IMR-90 (cell line): ENCODE results near the gene LGALS9. TPM values are rescaled to one million over a fixed set of nuclear protein-coding genes. Genes with fewer than 3 reads are reported as not detected.

Experiments
- ATAC-seq: fragments of 200-7000 bp; cut with Tn5 transposase; 2 replicates; pipeline ENCODE4 v1.9.1; 2020; ENCODE audit warnings: low read depth, mild to moderate bottlenecking, moderate library complexity
- BruUV-seq: library from RNA; stranded (reverse); fragments of 400-500 nt; replicated peaks from 2 replicates; lab custom pipeline; 2021; lab: Mats Ljungman, UMichigan
- CTCF ChIA-PET: fragments of 300-600 bp; formaldehyde crosslinking; extraction: SDS; loops from one replicate; lab custom pipeline; 2021; ENCODE audit warnings: antibody characterized with exemption; lab: Yijun Ruan, JAX
- POLR2A ChIA-PET: fragments of 300-600 bp; sonication (Branson Sonifier 250); formaldehyde crosslinking; loops from one replicate; lab custom pipeline; 2022; ENCODE audit warnings: antibody characterized with exemption; ENCODE audit not compliant: unreplicated experiment; lab: Charles Lee
- DNase-seq: peaks from one replicate; pipeline ENCODE4 v3.0.0; 2013
- H2AFZ ChIP-seq: replicated peaks from 2 replicates; pipeline ENCODE3; 2013; ENCODE audit warnings: low read length, mild to moderate bottlenecking; ENCODE audit not compliant: poor library complexity
- H2AK5ac ChIP-seq: 2 replicates; pipeline ENCODE4 v1.6.1; 2013; ENCODE audit warnings: low read depth, low read length, inconsistent platforms
- H2AK9ac ChIP-seq: replicated peaks from 2 replicates; pipeline ENCODE3; 2013; ENCODE audit warnings: mild to moderate bottlenecking, low read depth, low read length, moderate library complexity; ENCODE audit not compliant: poor library complexity
- H2BK120ac ChIP-seq: 2 replicates; pipeline ENCODE4 v1.6.1; 2013; ENCODE audit warnings: low read depth, low read length, inconsistent platforms
- H2BK15ac ChIP-seq: 3 replicates; pipeline ENCODE4 v1.6.1; 2013; ENCODE audit warnings: low read depth, low read length, inconsistent platforms
- H2BK20ac ChIP-seq: 2 replicates; pipeline ENCODE4 v1.6.1; 2013; ENCODE audit warnings: low read depth, mild to moderate bottlenecking, inconsistent platforms, low read length, moderate library complexity
- H2BK5ac ChIP-seq: 2 replicates; pipeline ENCODE4 v1.6.1; 2013; ENCODE audit warnings: mild to moderate bottlenecking, low read depth, low read length, inconsistent platforms; ENCODE audit not compliant: poor library complexity, severe bottlenecking
- H3K14ac ChIP-seq: replicated peaks from 2 replicates; pipeline ENCODE4 v1.6.1; 2013; ENCODE audit warnings: low read depth, low read length, inconsistent platforms
- H3K18ac ChIP-seq: 2 replicates; pipeline ENCODE4 v1.6.1; 2013; ENCODE audit warnings: low read depth, low read length, control low read depth
- H3K23ac ChIP-seq: 2 replicates; pipeline ENCODE4 v1.6.1; 2013; ENCODE audit warnings: low read depth, low read length, inconsistent platforms
- H3K27ac ChIP-seq: 2 replicates; pipeline ENCODE4 v1.5.1; 2013; ENCODE audit warnings: mild to moderate bottlenecking, control low read depth, low read length; ENCODE audit not compliant: insufficient read depth
- H3K27me3 ChIP-seq: 2 replicates; pipeline ENCODE4 v1.6.1; 2013; ENCODE audit warnings: low read length; ENCODE audit not compliant: control insufficient read depth, insufficient read depth
- H3K36me3 ChIP-seq: 2 replicates; pipeline ENCODE4 v1.6.1; 2013; ENCODE audit warnings: low read length, mixed read lengths; ENCODE audit not compliant: control insufficient read depth, insufficient read depth
- H3K4ac ChIP-seq: 2 replicates; pipeline ENCODE4 v1.6.1; 2013; ENCODE audit warnings: low read depth, low read length, inconsistent platforms
- H3K4me1 ChIP-seq: 2 replicates; pipeline ENCODE4 v1.6.1; 2013; ENCODE audit warnings: low read length, mixed read lengths; ENCODE audit not compliant: control insufficient read depth, insufficient read depth
- H3K4me2 ChIP-seq: 2 replicates; pipeline ENCODE4 v1.6.1; 2013; ENCODE audit warnings: low read depth, mild to moderate bottlenecking, control low read depth, low read length, moderate library complexity
- H3K4me3 ChIP-seq: 2 replicates; pipeline ENCODE4 v1.5.1; 2013; ENCODE audit warnings: low read depth, mild to moderate bottlenecking, control low read depth, low read length, moderate library complexity; ENCODE audit not compliant: insufficient read depth
- H3K56ac ChIP-seq: 2 replicates; pipeline ENCODE4 v1.6.1; 2013; ENCODE audit warnings: low read length, inconsistent platforms; ENCODE audit not compliant: insufficient read depth; ENCODE audit errors: extremely low read depth
- H3K79me1 ChIP-seq, 2 experiments: 2 replicates each; pipeline ENCODE4 v1.6.1; 2013; ENCODE audit warnings: low read length in 2 of 2, inconsistent platforms in 1 of 2, low read depth in 1 of 2
- H3K9ac ChIP-seq: 2 replicates; pipeline ENCODE4 v1.6.1; 2013; ENCODE audit warnings: low read depth, low read length, control low read depth
- H3K9me1 ChIP-seq: 2 replicates; pipeline ENCODE4 v1.6.1; 2013; ENCODE audit warnings: low read length, inconsistent platforms; ENCODE audit not compliant: insufficient read depth
- H3K9me3 ChIP-seq: 2 replicates; pipeline ENCODE4 v1.6.1; 2013; ENCODE audit warnings: low read length; ENCODE audit not compliant: control insufficient read depth, insufficient read depth
- H4K20me1 ChIP-seq: 2 replicates; pipeline ENCODE4 v1.6.1; 2013; ENCODE audit warnings: low read length, inconsistent platforms; ENCODE audit not compliant: insufficient read depth
- H4K5ac ChIP-seq: 2 replicates; pipeline ENCODE4 v1.6.1; 2013; ENCODE audit warnings: mild to moderate bottlenecking, low read depth, low read length, control low read depth
- H4K8ac ChIP-seq, 2 experiments: 2 replicates each; pipeline ENCODE4 v1.6.1; 2013; ENCODE audit warnings: low read depth in 2 of 2, low read length in 2 of 2, control low read depth in 1 of 2, inconsistent platforms in 1 of 2
- H4K91ac ChIP-seq: 2 replicates; pipeline ENCODE4 v1.6.1; 2013; ENCODE audit warnings: low read depth, low read length, inconsistent platforms; ENCODE audit not compliant: insufficient read depth
- BHLHE40 ChIP-seq: fragments of 150-350 bp; IDR thresholded peaks from 2 replicates; pipeline ENCODE4 v1.6.1; 2016; ENCODE audit warnings: mild to moderate bottlenecking, low read depth, low read length
- RAD21 ChIP-seq: IDR thresholded peaks from 2 replicates; pipeline ENCODE4 v1.6.1; 2012; ENCODE audit warnings: low read length, improper control_type of control experiment
- SMC3 ChIP-seq: fragments of 150-350 bp; IDR thresholded peaks from 2 replicates; pipeline ENCODE4 v1.6.1; 2016; ENCODE audit warnings: low read depth, mild to moderate bottlenecking, antibody characterized with exemption, low read length, moderate library complexity
- WGBS, 2 experiments: methylation state at CpG; one replicate each; pipeline versions ENCODE4 v1.1.5 to v1.1.7; 2013; ENCODE audit warnings: missing lambda C conversion rate in 2 of 2; ENCODE audit not compliant: insufficient read length in 1 of 2; ENCODE audit errors: extremely low coverage in 2 of 2; 5-methylcytosine and 5-hydroxymethylcytosine counted together
- dilution Hi-C: fragments of 300-500 bp; cut with HindIII; formaldehyde crosslinking; loops from one replicate; pipeline ENCODE4 v1.14.3; 2018; ENCODE audit warnings: low sequenced_read_pairs; ENCODE audit not compliant: unreplicated experiment
- in situ Hi-C: fragments of 300-500 bp; cut with MboI; formaldehyde crosslinking; loops from 3 replicates; pipeline ENCODE4 v1.14.3; 2019; ENCODE audit warnings: low sequenced_read_pairs, inconsistent platforms, mixed read lengths
- intact Hi-C: fragments of 100-400 bp; cut with micrococcal nuclease; formaldehyde crosslinking; loops from 2 replicates; pipeline ENCODE4 v1.10.0; 2022
- polyA plus RNA-seq, 3 experiments: library from polyadenylated mRNA; depleted of rRNA; stranded (reverse); fragments of >200 nt; gene quantifications; 2 replicates each; pipeline ENCODE4 v1.2.3, GENCODE V29; 2012; ENCODE audit warnings: low replicate concordance in 1 of 3
- total RNA-seq: library from RNA; depleted of rRNA; stranded (reverse); fragments of >200 nt; gene quantifications from 2 replicates; pipeline ENCODE4 v1.2.3, GENCODE V29; 2012
- TF ChIP-seq, protein P1 (sequence below): conservative IDR thresholded peaks from 2 replicates; pipeline ENCODE4 v1.5.1; 2012; ENCODE audit warnings: mild to moderate bottlenecking, low read depth, low read length, improper control_type of control experiment

The LGALS9 gene
- total and polyA plus RNA-seq, 2 of the 4 experiments (the other 2 are of a cell fraction) = 0.54 to 2.5 TPM

DNA sequence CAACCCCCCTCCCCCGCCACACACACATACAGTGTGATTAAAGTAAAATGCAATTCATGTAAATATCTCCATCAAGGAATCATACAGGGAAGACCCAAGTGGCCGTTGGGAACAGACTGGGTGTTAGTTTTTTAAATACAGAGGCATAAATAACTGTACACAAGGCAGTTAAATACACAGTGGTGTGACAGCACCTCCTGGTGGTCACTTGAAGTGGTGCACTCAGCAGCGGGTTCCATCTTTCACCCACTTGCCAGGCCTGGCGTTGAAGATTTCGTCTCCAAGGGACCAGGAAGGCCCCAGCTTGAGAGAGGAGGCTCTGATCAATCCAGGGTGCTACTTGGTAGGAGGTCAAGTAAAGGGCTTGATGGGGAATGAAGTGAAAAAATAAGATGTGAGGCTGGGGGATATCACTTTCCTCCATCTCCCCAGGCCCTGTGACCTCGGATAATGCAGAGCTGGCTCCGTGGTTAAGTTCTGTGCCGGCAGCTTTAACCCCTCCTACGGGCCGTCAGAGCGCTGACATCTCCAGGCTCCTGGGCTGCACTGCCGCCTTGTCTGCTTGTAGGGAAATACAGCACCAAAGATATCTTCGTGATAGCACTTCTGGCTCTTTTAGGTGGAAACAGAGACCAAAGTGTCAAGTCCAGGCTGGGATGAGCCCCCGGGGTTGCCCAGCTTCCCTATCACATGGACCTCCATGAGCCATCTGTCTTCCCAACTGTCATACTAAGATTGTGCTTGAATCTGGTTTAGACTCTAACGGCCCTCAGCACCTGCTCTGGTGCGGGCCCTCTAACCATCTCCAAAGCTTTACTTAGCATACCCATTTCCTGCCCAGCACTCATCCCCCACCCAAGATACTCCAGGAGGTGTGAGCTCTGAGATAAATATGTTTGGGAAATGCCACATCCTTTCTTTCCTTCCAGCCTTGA, 20.7 kb downstream of the LGALS9 start:
- DNase-seq = peak; percentile 39
- intact Hi-C loops (loop anchor here (1.0 to 5.0 kb wide), 3 partner anchors 48 to 414 kb away; no protein-coding TSS in a partner anchor), in situ Hi-C loops (loop anchor here (10.0 kb wide), 1 partner anchor 233 kb away; no protein-coding TSS in a partner anchor), dilution Hi-C loops (no loop called here)
- Histone ChIP-seq H2AK9ac (no peak overlapping the region), H2AK5ac (no peak overlapping the region), H4K8ac (no peak overlapping the region), H3K14ac (no peak overlapping the region), H2BK15ac (no peak overlapping the region), H3K9ac (no peak overlapping the region), H3K27ac (no peak overlapping the region), H3K9me3 (no peaks in the 10 kb centered on the region), H3K79me1 (no peaks in the 10 kb centered on the region), H2BK5ac (no peak overlapping the region), H3K4me3 (no peak overlapping the region), H3K4ac (no peak overlapping the region), H2AFZ (no peak overlapping the region), H3K23ac (no peak overlapping the region), H4K5ac (no peak overlapping the region), H3K9me1 (no peaks in the 10 kb centered on the region), H4K91ac (no peak overlapping the region), H2BK120ac (no peak overlapping the region), H3K18ac (no peak overlapping the region), H4K20me1 (no peaks in the 10 kb centered on the region; the same call in 1 of the 2 replicates), H2BK20ac (no peak overlapping the region), H3K4me2 (no peak overlapping the region), H3K27me3 (no peaks in the 10 kb centered on the region; the same call in 1 of the 2 replicates), H3K36me3 (peaks cover 8% of the 10 kb centered on the region; the same call in 1 of the 2 replicates), H3K4me1 (no peaks in the 10 kb centered on the region), H3K56ac (no peak overlapping the region)
- no TSS peak for BruUV-seq
- WGBS, 2 experiments = 40% methylated on average over 1 of the region's 16 CpGs; no CpG with 5 or more reads in 1 of the 2 experiments
- CTCF ChIA-PET = interaction anchor here (0.8 to 1.7 kb wide), 3 partner anchors 42 to 445 kb away, joined by 3 to 5 read pairs (median 3); no protein-coding TSS in a partner anchor
- TF ChIP-seq, protein P1, sequence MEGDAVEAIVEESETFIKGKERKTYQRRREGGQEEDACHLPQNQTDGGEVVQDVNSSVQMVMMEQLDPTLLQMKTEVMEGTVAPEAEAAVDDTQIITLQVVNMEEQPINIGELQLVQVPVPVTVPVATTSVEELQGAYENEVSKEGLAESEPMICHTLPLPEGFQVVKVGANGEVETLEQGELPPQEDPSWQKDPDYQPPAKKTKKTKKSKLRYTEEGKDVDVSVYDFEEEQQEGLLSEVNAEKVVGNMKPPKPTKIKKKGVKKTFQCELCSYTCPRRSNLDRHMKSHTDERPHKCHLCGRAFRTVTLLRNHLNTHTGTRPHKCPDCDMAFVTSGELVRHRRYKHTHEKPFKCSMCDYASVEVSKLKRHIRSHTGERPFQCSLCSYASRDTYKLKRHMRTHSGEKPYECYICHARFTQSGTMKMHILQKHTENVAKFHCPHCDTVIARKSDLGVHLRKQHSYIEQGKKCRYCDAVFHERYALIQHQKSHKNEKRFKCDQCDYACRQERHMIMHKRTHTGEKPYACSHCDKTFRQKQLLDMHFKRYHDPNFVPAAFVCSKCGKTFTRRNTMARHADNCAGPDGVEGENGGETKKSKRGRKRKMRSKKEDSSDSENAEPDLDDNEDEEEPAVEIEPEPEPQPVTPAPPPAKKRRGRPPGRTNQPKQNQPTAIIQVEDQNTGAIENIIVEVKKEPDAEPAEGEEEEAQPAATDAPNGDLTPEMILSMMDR = peak; percentile 64
- TF ChIP-seq RAD21 = peak; percentile 63
- TF ChIP-seq BHLHE40 = no peak
- peak; percentile 37; the same call in 1 of the 2 replicates for TF ChIP-seq SMC3
- POLR2A ChIA-PET = no interaction called here
- ATAC-seq = peak; percentile 81
